HepG2 (cell line): ENCODE results near the gene FNDC3B. TPM values are rescaled to one million over a fixed set of nuclear protein-coding genes. Genes with fewer than 3 reads are reported as not detected.
A peak's percentile ranks its signal among the peaks of the same experiment; 100 is the strongest.

Source experiments
- ARNTL ChIP-seq: sonication (generic); formaldehyde crosslinking; IDR thresholded peaks from 2 replicates; pipeline ENCODE4 v1.4.0; 2020; ENCODE audit warnings: mild to moderate bottlenecking, missing genetic modification reagents
- ASH2L ChIP-seq: fragments of 300-600, 200-600 bp; sonication (generic); IDR thresholded peaks from 2 replicates; pipeline ENCODE4 v1.7.0; 2017; ENCODE audit warnings: low read depth, mild to moderate bottlenecking, moderate library complexity, mixed read lengths, low read length; ENCODE audit not compliant: insufficient read length
- BATF2 ChIP-seq: sonication (generic); formaldehyde crosslinking; IDR thresholded peaks from 2 replicates; pipeline ENCODE4 v1.8.0; 2022; ENCODE audit warnings: mild to moderate bottlenecking, missing genetic modification reagents, moderate library complexity
- CBX1 ChIP-seq: IDR thresholded peaks from one replicate; pipeline ENCODE4 v1.6.1; 2016; ENCODE audit warnings: antibody characterized with exemption, low read depth
- ESRRA ChIP-seq: sonication (generic); formaldehyde crosslinking; IDR thresholded peaks from 2 replicates; pipeline ENCODE4 v1.5.1; 2020; ENCODE audit warnings: mild to moderate bottlenecking, low read depth, missing genetic modification reagents
- IRX3 ChIP-seq: sonication (generic); formaldehyde crosslinking; IDR thresholded peaks from 2 replicates; pipeline ENCODE4 v1.8.1; 2023; ENCODE audit warnings: mild to moderate bottlenecking, low read depth, missing genetic modification reagents, borderline replicate concordance
- KLF13 ChIP-seq: sonication (generic); formaldehyde crosslinking; IDR thresholded peaks from 2 replicates; pipeline ENCODE4 v1.4.0; 2020; ENCODE audit warnings: mild to moderate bottlenecking, missing genetic modification reagents
- MAFG ChIP-seq: sonication (generic); formaldehyde crosslinking; IDR thresholded peaks from 2 replicates; pipeline ENCODE4 v1.5.1; 2020; ENCODE audit warnings: mild to moderate bottlenecking, missing genetic modification reagents
- MAFK ChIP-seq, 2 experiments: IDR thresholded peaks in 1 of 2; conservative IDR thresholded peaks in 1 of 2; 2 replicates each; pipeline ENCODE4 v1.6.1; 2011; ENCODE audit warnings: improper control_type of control experiment in 2 of 2, low read length in 2 of 2
- MIER2 ChIP-seq: IDR thresholded peaks from 2 replicates; pipeline ENCODE4 v1.6.1; 2016; ENCODE audit warnings: missing biosample characterization, missing genetic modification reagents
- NFIB ChIP-seq: sonication (generic); formaldehyde crosslinking; IDR thresholded peaks from 2 replicates; pipeline ENCODE4 v1.9.0; 2021; ENCODE audit warnings: missing genetic modification reagents, mild to moderate bottlenecking, borderline replicate concordance
- NR2C2 ChIP-seq: sonication (generic); formaldehyde crosslinking; IDR thresholded peaks from 2 replicates; pipeline ENCODE4 v1.4.0; 2020; ENCODE audit warnings: missing genetic modification reagents, mild to moderate bottlenecking, moderate library complexity, borderline replicate concordance
- NRL ChIP-seq: sonication (generic); formaldehyde crosslinking; IDR thresholded peaks from 2 replicates; pipeline ENCODE4 v1.5.0; 2020; ENCODE audit warnings: missing genetic modification reagents, mild to moderate bottlenecking, moderate library complexity, borderline replicate concordance
- PLSCR1 ChIP-seq: sonication (generic); formaldehyde crosslinking; IDR thresholded peaks from 2 replicates; pipeline ENCODE4 v1.5.0; 2020; ENCODE audit warnings: missing genetic modification reagents, mild to moderate bottlenecking, borderline replicate concordance
- RFXAP ChIP-seq: sonication (generic); formaldehyde crosslinking; IDR thresholded peaks from 2 replicates; pipeline ENCODE4 v1.4.0; 2020; ENCODE audit warnings: missing genetic modification reagents, borderline replicate concordance
- SKI ChIP-seq: fragments of 450-650 bp; IDR thresholded peaks from one replicate; pipeline ENCODE4 v1.6.1; 2018; ENCODE audit warnings: mild to moderate bottlenecking; ENCODE audit not compliant: partially characterized antibody
- ZFX ChIP-seq: sonication (generic); formaldehyde crosslinking; IDR thresholded peaks from 2 replicates; pipeline ENCODE4 v1.4.0; 2020; ENCODE audit warnings: mild to moderate bottlenecking, low read depth, missing genetic modification reagents, moderate library complexity
- ZNF143 ChIP-seq: sonication (generic); formaldehyde crosslinking; IDR thresholded peaks from 2 replicates; pipeline ENCODE4 v1.4.0; 2020; ENCODE audit warnings: missing genetic modification reagents
- ZNF234 ChIP-seq: sonication (generic); formaldehyde crosslinking; conservative IDR thresholded peaks from 2 replicates; pipeline ENCODE4 v1.5.1; 2020; ENCODE audit warnings: mild to moderate bottlenecking, missing genetic modification reagents
- ZNF263 ChIP-seq: sonication (generic); formaldehyde crosslinking; IDR thresholded peaks from 2 replicates; pipeline ENCODE4 v1.4.0; 2020; ENCODE audit warnings: missing genetic modification reagents
- ZNF510 ChIP-seq: sonication (generic); formaldehyde crosslinking; IDR thresholded peaks from 2 replicates; pipeline ENCODE4 v1.4.0; 2020; ENCODE audit warnings: low read depth, mild to moderate bottlenecking, missing genetic modification reagents
- ZNF768 ChIP-seq: sonication (generic); formaldehyde crosslinking; IDR thresholded peaks from 2 replicates; pipeline ENCODE4 v1.4.0; 2020; ENCODE audit warnings: missing genetic modification reagents
- polyA plus RNA-seq, 8 experiments: library from polyadenylated mRNA; depleted of rRNA in 3 of 8; stranded (reverse) in 7 of 8; unstranded in 1 of 8; fragments of >200 nt; fragmentation: Illumina TruSeq in 4 of 8; extraction: Trizol in 4 of 8; gene quantifications; 2 replicates each; pipeline versions ENCODE4 v1.2.1 to v1.2.3, GENCODE V29; 2011 to 2016; ENCODE audit warnings: low read depth in 4 of 8, missing spikeins in 1 of 8, mixed read lengths in 1 of 8; ENCODE audit not compliant: insufficient read depth in 1 of 8
- total RNA-seq, 5 experiments: library from RNA; depleted of rRNA; stranded (reverse); fragments of >200 nt; fragmentation: Illumina TruSeq; extraction: Trizol; gene quantifications; 2 replicates each; pipeline ENCODE4 v1.2.3, GENCODE V29; 2016; ENCODE audit warnings: low read depth in 1 of 5
- TF ChIP-seq, protein P1 (sequence below): sonication (generic); formaldehyde crosslinking; IDR thresholded peaks from 2 replicates; pipeline ENCODE4 v1.5.1; 2020; ENCODE audit warnings: missing genetic modification reagents, mild to moderate bottlenecking, borderline replicate concordance
- TF ChIP-seq, protein P2 (sequence below): sonication (generic); formaldehyde crosslinking; conservative IDR thresholded peaks from 2 replicates; pipeline ENCODE4 v1.8.0; 2022; ENCODE audit warnings: low read depth, missing genetic modification reagents
- TF ChIP-seq, protein P3 (sequence below): sonication (generic); formaldehyde crosslinking; IDR thresholded peaks from 2 replicates; pipeline ENCODE4 v1.8.1; 2023; ENCODE audit warnings: mild to moderate bottlenecking, moderate library complexity, missing genetic modification reagents

The FNDC3B gene
- total and polyA plus RNA-seq, 2 of the 13 experiments (the other 11 are each of a cell fraction or from before 2014, with no cell fraction given), result 74.8 to 103 TPM

- TF ChIP-seq ZNF143 (no peak), ZNF510 (no peak), ASH2L (peak; percentile 23), BATF2 (CRISPR knock-in tag) (no peak), MIER2 (no peak), ZNF234 (CRISPR knock-in tag) (no peak), ZNF263 (CRISPR knock-in tag) (no peak), MAFG (no peak), NR2C2 (CRISPR knock-in tag) (0 out of 2 replicates have a peak, but pooled peaks have one; percentile 46), ZNF768 (CRISPR knock-in tag) (no peak), PLSCR1 (CRISPR knock-in tag) (no peak), IRX3 (no peak), CBX1 (no peak), KLF13 (CRISPR knock-in tag) (no peak), NFIB (CRISPR knock-in tag) (no peak), ARNTL (CRISPR knock-in tag) (no peak), ZFX (no peak), SKI (no peak), MAFK (conservative IDR thresholded peaks at IDR 0.05 in 1 of 2, IDR thresholded peaks at IDR 0.05 in 1 of 2; ENCODE audit: low read length in 2 of 2) (no peak), NRL (no peak), RFXAP (CRISPR knock-in tag) (no peak), ESRRA (0 out of 2 replicates have a peak, but pooled peaks have one; percentile 49)
- TF ChIP-seq, protein P1, sequence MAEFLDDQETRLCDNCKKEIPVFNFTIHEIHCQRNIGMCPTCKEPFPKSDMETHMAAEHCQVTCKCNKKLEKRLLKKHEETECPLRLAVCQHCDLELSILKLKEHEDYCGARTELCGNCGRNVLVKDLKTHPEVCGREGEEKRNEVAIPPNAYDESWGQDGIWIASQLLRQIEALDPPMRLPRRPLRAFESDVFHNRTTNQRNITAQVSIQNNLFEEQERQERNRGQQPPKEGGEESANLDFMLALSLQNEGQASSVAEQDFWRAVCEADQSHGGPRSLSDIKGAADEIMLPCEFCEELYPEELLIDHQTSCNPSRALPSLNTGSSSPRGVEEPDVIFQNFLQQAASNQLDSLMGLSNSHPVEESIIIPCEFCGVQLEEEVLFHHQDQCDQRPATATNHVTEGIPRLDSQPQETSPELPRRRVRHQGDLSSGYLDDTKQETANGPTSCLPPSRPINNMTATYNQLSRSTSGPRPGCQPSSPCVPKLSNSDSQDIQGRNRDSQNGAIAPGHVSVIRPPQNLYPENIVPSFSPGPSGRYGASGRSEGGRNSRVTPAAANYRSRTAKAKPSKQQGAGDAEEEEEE, result no peak
- TF ChIP-seq, protein P2, sequence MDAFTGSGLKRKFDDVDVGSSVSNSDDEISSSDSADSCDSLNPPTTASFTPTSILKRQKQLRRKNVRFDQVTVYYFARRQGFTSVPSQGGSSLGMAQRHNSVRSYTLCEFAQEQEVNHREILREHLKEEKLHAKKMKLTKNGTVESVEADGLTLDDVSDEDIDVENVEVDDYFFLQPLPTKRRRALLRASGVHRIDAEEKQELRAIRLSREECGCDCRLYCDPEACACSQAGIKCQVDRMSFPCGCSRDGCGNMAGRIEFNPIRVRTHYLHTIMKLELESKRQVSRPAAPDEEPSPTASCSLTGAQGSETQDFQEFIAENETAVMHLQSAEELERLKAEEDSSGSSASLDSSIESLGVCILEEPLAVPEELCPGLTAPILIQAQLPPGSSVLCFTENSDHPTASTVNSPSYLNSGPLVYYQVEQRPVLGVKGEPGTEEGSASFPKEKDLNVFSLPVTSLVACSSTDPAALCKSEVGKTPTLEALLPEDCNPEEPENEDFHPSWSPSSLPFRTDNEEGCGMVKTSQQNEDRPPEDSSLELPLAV, result no peak
- TF ChIP-seq, protein P3, sequence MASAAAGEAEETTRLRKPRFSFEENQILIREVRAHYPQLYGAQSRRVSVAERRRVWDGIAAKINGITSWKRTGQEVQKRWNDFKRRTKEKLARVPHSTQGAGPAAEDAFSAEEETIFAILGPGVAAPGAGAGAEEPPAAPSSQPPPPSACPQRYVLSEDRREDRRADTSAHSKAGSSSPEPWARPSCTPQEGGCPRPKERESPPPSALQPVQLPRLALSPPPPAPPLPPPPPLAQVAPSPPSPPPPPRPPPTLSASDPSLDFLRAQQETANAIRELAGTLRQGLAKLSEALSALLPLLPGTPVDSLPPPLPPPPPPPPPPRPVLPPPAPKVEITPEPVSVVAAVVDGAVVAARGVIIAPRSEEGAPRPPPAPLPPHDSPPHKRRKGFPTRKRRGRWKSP (CRISPR knock-in tag), result peak; percentile 25; the same call in 1 of the 2 replicates
Observed at GRCh38 chr3:172083995-172084409, 44.6 kb downstream of the FNDC3B start (continued).
